GM23338 (cell line): ENCODE results near the gene PHF5A. TPM values are rescaled to one million over a fixed set of nuclear protein-coding genes. Genes with fewer than 3 reads are reported as not detected.

Source experiments
- ATAC-seq: fragments of 200-7000 bp; cut with Tn5 transposase; 3 replicates; pipeline ENCODE4 v1.9.1; 2020
- DNase-seq: peaks from one replicate; pipeline ENCODE4 v3.0.0-alpha.2; 2015; ENCODE audit warnings: low spot score
- H2AFZ ChIP-seq: fragments of 200-600 bp; sonication (generic); 2 replicates; pipeline ENCODE4 v1.8.0; 2016; ENCODE audit warnings: antibody characterized with exemption, mild to moderate bottlenecking, moderate library complexity
- H3F3A ChIP-seq: fragments of 200-600 bp; sonication (generic); replicated peaks from 2 replicates; pipeline ENCODE4 v1.8.0; 2017; ENCODE audit warnings: antibody characterized with exemption, mixed run types, low read depth
- H3K27ac ChIP-seq: fragments of 200-600 bp; sonication (generic); 2 replicates; pipeline ENCODE4 v1.6.1; 2016; ENCODE audit warnings: low read depth
- H3K27me3 ChIP-seq: fragments of 200-600 bp; sonication (generic); 2 replicates; pipeline ENCODE4 v1.8.0; 2016; ENCODE audit warnings: mild to moderate bottlenecking, mixed run types, moderate library complexity; ENCODE audit not compliant: insufficient read depth
- H3K36me3 ChIP-seq: fragments of 200-600 bp; sonication (generic); 2 replicates; pipeline ENCODE4 v1.8.0; 2016; ENCODE audit warnings: mild to moderate bottlenecking; ENCODE audit not compliant: insufficient read depth
- H3K4me1 ChIP-seq: fragments of 200-600 bp; sonication (generic); 2 replicates; pipeline ENCODE4 v1.8.0; 2016; ENCODE audit warnings: mild to moderate bottlenecking, moderate library complexity; ENCODE audit not compliant: insufficient read depth
- H3K4me2 ChIP-seq: fragments of 200-600 bp; sonication (generic); 2 replicates; pipeline ENCODE4 v1.7.1; 2017; ENCODE audit warnings: mixed run types
- H3K4me3 ChIP-seq: fragments of 200-600 bp; sonication (generic); 2 replicates; pipeline ENCODE4 v1.6.1; 2016; ENCODE audit warnings: mixed run types
- H3K79me2 ChIP-seq: fragments of 200-600 bp; sonication (generic); replicated peaks from 2 replicates; pipeline ENCODE4 v1.8.0; 2017; ENCODE audit warnings: mild to moderate bottlenecking; ENCODE audit not compliant: insufficient read depth
- H3K9me2 ChIP-seq: fragments of 200-600 bp; sonication (generic); 2 replicates; pipeline ENCODE4 v1.8.0; 2017; ENCODE audit not compliant: insufficient read depth
- H4K20me1 ChIP-seq: fragments of 200-600 bp; sonication (generic); replicated peaks from 2 replicates; pipeline ENCODE4 v1.8.0; 2017; ENCODE audit warnings: mild to moderate bottlenecking; ENCODE audit not compliant: insufficient read depth
- H3K27ac Mint-ChIP-seq: 2 replicates; pipeline ENCODE4 v1.8.0; 2020; ENCODE audit warnings: inconsistent platforms, mild to moderate bottlenecking, moderate library complexity, mixed read lengths
- H3K27me3 Mint-ChIP-seq: 3 replicates; pipeline ENCODE4 v1.8.0; 2022; ENCODE audit warnings: low read depth, mild to moderate bottlenecking, moderate library complexity, mixed read lengths, inconsistent platforms; ENCODE audit not compliant: insufficient read depth, poor library complexity
- H3K36me3 Mint-ChIP-seq: 3 replicates; pipeline ENCODE4 v1.8.0; 2021; ENCODE audit warnings: low read depth, mild to moderate bottlenecking, inconsistent platforms, moderate library complexity, mixed read lengths
- H3K4me1 Mint-ChIP-seq: 3 replicates; pipeline ENCODE4 v1.8.0; 2020; ENCODE audit warnings: mild to moderate bottlenecking, inconsistent platforms, mixed read lengths
- H3K4me3 Mint-ChIP-seq: 3 replicates; pipeline ENCODE4 v1.8.0; 2021; ENCODE audit warnings: moderate library complexity, mild to moderate bottlenecking, inconsistent platforms, mixed read lengths
- H3K9me3 Mint-ChIP-seq: 3 replicates; pipeline ENCODE4 v1.8.0; 2020; ENCODE audit warnings: moderate library complexity, mild to moderate bottlenecking, inconsistent platforms, mixed read lengths
- EZH2phosphoT487 ChIP-seq: fragments of 200-600 bp; sonication (generic); IDR thresholded peaks from one replicate; pipeline ENCODE4 v1.8.1; 2018; ENCODE audit warnings: antibody characterized with exemption; ENCODE audit not compliant: unreplicated experiment
- STAT1 ChIP-seq: IDR thresholded peaks from one replicate; pipeline ENCODE4 v1.6.1; 2016; ENCODE audit warnings: antibody characterized with exemption; ENCODE audit not compliant: unreplicated experiment
- ZNF331 ChIP-seq: fragments of 250-450 bp; sonication (Bioruptor Pico); IDR thresholded peaks from 2 replicates; pipeline ENCODE4 v1.5.0; 2020; ENCODE audit warnings: low read depth, mild to moderate bottlenecking, moderate library complexity
- polyA plus RNA-seq: library from polyadenylated mRNA; unstranded; fragments of >200 nt; fragmentation: Nextera tagmentation; extraction: Ambion mirVana; gene quantifications from 2 replicates; pipeline ENCODE4 v1.2.1, GENCODE V29; 2016
- total RNA-seq: library from RNA; depleted of rRNA; stranded (reverse); fragments of >200 nt; shearing (Covaris generic); gene quantifications from 2 replicates; pipeline ENCODE4 v1.2.3, GENCODE V29; 2014
- TF ChIP-seq, protein P1 (sequence below): IDR thresholded peaks from one replicate; pipeline ENCODE4 v1.6.1; 2018; ENCODE audit warnings: antibody characterized with exemption; ENCODE audit not compliant: unreplicated experiment
- TF ChIP-seq, protein P2 (sequence below), 2 experiments: fragments of 200-600 bp in 1 of 2; sonication (generic) in 1 of 2; conservative IDR thresholded peaks; 2 replicates each; pipeline versions ENCODE4 v1.5.1 to v1.6.1; 2016 to 2017; ENCODE audit warnings: antibody characterized with exemption in 2 of 2, low read depth in 2 of 2, mild to moderate bottlenecking in 2 of 2, moderate library complexity in 1 of 2
- TF ChIP-seq, protein P3 (sequence below): fragments of 250-450 bp; sonication (Bioruptor Pico); IDR thresholded peaks from 2 replicates; pipeline ENCODE4 v1.5.0; 2020; ENCODE audit warnings: mild to moderate bottlenecking, moderate library complexity

PHF5A gene
- total and polyA plus RNA-seq, 2 experiments from 2014 or later: 49.4 to 115 TPM

DNA sequence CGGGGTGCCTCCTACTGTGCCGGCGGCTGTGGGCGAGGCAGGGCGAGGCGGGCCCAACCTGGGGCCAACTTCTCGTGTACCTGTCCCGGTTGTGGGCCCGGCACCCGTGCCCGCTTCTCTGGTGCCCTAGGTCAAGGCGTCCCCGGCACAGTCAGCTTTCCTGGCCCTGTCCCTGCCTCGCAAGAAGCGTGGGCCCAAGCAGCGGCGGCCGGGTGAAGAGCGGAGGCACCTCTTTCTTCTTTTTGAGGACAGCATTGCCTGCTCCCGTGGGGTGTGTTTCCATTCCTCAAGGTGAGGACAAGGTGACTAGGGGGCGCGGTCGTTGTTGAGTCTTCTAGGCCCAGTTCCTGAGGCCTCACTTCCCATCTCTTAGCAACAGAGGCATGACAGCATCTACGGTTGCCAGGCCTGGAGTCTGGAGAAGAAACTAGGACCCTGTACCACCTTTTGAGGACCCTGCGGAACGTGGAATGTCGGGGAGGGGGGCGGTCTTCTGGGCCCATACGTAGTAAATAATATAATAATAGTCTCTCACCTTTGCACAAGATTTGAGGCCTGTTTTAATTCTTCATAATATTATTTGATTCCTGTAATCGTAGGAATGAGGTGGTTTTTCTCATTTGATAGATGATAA lies 843 bp upstream of the PHF5A start (continued):
- TF ChIP-seq, protein P1, sequence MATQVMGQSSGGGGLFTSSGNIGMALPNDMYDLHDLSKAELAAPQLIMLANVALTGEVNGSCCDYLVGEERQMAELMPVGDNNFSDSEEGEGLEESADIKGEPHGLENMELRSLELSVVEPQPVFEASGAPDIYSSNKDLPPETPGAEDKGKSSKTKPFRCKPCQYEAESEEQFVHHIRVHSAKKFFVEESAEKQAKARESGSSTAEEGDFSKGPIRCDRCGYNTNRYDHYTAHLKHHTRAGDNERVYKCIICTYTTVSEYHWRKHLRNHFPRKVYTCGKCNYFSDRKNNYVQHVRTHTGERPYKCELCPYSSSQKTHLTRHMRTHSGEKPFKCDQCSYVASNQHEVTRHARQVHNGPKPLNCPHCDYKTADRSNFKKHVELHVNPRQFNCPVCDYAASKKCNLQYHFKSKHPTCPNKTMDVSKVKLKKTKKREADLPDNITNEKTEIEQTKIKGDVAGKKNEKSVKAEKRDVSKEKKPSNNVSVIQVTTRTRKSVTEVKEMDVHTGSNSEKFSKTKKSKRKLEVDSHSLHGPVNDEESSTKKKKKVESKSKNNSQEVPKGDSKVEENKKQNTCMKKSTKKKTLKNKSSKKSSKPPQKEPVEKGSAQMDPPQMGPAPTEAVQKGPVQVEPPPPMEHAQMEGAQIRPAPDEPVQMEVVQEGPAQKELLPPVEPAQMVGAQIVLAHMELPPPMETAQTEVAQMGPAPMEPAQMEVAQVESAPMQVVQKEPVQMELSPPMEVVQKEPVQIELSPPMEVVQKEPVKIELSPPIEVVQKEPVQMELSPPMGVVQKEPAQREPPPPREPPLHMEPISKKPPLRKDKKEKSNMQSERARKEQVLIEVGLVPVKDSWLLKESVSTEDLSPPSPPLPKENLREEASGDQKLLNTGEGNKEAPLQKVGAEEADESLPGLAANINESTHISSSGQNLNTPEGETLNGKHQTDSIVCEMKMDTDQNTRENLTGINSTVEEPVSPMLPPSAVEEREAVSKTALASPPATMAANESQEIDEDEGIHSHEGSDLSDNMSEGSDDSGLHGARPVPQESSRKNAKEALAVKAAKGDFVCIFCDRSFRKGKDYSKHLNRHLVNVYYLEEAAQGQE: no peak
- TF ChIP-seq, protein P2, sequence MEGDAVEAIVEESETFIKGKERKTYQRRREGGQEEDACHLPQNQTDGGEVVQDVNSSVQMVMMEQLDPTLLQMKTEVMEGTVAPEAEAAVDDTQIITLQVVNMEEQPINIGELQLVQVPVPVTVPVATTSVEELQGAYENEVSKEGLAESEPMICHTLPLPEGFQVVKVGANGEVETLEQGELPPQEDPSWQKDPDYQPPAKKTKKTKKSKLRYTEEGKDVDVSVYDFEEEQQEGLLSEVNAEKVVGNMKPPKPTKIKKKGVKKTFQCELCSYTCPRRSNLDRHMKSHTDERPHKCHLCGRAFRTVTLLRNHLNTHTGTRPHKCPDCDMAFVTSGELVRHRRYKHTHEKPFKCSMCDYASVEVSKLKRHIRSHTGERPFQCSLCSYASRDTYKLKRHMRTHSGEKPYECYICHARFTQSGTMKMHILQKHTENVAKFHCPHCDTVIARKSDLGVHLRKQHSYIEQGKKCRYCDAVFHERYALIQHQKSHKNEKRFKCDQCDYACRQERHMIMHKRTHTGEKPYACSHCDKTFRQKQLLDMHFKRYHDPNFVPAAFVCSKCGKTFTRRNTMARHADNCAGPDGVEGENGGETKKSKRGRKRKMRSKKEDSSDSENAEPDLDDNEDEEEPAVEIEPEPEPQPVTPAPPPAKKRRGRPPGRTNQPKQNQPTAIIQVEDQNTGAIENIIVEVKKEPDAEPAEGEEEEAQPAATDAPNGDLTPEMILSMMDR (conservative IDR thresholded peaks at IDR 0.05; ENCODE audit: low read depth in 2 of 2): no peak
- no peak for TF ChIP-seq STAT1

DNA sequence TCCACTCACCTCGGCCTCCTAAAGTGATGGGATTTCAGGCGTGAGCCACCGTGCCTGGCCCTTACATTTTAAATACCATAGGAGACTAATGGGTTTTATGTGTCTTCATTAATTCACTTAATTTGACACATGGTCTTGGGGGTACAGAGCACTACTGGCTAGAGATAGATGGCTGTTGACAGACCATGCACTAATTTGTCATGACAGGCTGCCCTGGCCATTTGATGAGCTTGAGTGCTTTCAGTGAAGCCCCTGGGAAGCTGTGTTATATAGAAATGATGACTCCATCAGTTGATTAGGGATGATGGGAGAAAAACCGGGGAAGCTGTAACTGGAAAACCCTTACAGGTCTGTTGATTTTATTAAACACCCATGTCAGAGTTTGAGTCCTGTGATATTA lies 6.6 kb downstream of the PHF5A start:
- Histone ChIP-seq H3K4me2 (no peak overlapping the region), H3K9me2 (no peaks in the 10 kb centered on the region), H3K36me3 (peaks cover 61% of the 10 kb centered on the region), H3K4me1 (no peaks in the 10 kb centered on the region), H3K4me3 (no peak overlapping the region), H3K27ac (no peak overlapping the region), H3K27me3 (no peaks in the 10 kb centered on the region), H3F3A (peaks cover 38% of the 10 kb centered on the region), H2AFZ (no peak overlapping the region), H4K20me1 (peaks cover 10% of the 10 kb centered on the region), H3K79me2 (peaks cover 23% of the 10 kb centered on the region)
- ATAC-seq (no peak), DNase-seq (no peak)
- H3K27ac Mint-ChIP-seq: no peak overlapping the region
- H3K4me1 Mint-ChIP-seq: no peaks in the 10 kb centered on the region; the same call in 2 of the 3 replicates
- H3K9me3 Mint-ChIP-seq: no peaks in the 10 kb centered on the region; the same call in 2 of the 3 replicates
- TF ChIP-seq ZNF331 (CRISPR knock-in tag) (no peak), EZH2phosphoT487 (no peak)
- TF ChIP-seq, protein P3, sequence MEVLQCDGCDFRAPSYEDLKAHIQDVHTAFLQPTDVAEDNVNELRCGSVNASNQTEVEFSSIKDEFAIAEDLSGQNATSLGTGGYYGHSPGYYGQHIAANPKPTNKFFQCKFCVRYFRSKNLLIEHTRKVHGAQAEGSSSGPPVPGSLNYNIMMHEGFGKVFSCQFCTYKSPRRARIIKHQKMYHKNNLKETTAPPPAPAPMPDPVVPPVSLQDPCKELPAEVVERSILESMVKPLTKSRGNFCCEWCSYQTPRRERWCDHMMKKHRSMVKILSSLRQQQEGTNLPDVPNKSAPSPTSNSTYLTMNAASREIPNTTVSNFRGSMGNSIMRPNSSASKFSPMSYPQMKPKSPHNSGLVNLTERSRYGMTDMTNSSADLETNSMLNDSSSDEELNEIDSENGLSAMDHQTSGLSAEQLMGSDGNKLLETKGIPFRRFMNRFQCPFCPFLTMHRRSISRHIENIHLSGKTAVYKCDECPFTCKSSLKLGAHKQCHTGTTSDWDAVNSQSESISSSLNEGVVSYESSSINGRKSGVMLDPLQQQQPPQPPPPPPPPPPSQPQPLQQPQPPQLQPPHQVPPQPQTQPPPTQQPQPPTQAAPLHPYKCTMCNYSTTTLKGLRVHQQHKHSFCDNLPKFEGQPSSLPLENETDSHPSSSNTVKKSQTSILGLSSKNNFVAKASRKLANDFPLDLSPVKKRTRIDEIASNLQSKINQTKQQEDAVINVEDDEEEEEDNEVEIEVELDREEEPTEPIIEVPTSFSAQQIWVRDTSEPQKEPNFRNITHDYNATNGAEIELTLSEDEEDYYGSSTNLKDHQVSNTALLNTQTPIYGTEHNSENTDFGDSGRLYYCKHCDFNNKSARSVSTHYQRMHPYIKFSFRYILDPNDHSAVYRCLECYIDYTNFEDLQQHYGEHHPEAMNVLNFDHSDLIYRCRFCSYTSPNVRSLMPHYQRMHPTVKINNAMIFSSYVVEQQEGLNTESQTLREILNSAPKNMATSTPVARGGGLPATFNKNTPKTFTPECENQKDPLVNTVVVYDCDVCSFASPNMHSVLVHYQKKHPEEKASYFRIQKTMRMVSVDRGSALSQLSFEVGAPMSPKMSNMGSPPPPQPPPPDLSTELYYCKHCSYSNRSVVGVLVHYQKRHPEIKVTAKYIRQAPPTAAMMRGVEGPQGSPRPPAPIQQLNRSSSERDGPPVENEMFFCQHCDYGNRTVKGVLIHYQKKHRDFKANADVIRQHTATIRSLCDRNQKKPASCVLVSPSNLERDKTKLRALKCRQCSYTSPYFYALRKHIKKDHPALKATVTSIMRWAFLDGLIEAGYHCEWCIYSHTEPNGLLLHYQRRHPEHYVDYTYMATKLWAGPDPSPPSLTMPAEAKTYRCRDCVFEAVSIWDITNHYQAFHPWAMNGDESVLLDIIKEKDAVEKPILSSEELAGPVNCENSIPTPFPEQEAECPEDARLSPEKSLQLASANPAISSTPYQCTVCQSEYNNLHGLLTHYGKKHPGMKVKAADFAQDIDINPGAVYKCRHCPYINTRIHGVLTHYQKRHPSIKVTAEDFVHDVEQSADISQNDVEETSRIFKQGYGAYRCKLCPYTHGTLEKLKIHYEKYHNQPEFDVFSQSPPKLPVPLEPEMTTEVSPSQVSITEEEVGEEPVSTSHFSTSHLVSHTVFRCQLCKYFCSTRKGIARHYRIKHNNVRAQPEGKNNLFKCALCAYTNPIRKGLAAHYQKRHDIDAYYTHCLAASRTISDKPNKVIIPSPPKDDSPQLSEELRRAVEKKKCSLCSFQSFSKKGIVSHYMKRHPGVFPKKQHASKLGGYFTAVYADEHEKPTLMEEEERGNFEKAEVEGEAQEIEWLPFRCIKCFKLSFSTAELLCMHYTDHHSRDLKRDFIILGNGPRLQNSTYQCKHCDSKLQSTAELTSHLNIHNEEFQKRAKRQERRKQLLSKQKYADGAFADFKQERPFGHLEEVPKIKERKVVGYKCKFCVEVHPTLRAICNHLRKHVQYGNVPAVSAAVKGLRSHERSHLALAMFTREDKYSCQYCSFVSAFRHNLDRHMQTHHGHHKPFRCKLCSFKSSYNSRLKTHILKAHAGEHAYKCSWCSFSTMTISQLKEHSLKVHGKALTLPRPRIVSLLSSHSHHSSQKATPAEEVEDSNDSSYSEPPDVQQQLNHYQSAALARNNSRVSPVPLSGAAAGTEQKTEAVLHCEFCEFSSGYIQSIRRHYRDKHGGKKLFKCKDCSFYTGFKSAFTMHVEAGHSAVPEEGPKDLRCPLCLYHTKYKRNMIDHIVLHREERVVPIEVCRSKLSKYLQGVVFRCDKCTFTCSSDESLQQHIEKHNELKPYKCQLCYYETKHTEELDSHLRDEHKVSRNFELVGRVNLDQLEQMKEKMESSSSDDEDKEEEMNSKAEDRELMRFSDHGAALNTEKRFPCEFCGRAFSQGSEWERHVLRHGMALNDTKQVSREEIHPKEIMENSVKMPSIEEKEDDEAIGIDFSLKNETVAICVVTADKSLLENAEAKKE: no peak
- TF ChIP-seq, protein P2 (conservative IDR thresholded peaks at IDR 0.05; ENCODE audit: low read depth in 2 of 2): no peak
- H3K36me3 Mint-ChIP-seq: peaks cover 82% of the 10 kb centered on the region
- no peak overlapping the region for H3K4me3 Mint-ChIP-seq
- H3K27me3 Mint-ChIP-seq: peaks cover 2% of the 10 kb centered on the region
